Measurements from ENCODE around the gene PAIP1.
"Not testable (repeated sequence)": the region's sequence is repeated elsewhere in the genome, so short reads cannot be mapped to it uniquely, and the experiment has no call there.

Gene PAIP1

DNA sequence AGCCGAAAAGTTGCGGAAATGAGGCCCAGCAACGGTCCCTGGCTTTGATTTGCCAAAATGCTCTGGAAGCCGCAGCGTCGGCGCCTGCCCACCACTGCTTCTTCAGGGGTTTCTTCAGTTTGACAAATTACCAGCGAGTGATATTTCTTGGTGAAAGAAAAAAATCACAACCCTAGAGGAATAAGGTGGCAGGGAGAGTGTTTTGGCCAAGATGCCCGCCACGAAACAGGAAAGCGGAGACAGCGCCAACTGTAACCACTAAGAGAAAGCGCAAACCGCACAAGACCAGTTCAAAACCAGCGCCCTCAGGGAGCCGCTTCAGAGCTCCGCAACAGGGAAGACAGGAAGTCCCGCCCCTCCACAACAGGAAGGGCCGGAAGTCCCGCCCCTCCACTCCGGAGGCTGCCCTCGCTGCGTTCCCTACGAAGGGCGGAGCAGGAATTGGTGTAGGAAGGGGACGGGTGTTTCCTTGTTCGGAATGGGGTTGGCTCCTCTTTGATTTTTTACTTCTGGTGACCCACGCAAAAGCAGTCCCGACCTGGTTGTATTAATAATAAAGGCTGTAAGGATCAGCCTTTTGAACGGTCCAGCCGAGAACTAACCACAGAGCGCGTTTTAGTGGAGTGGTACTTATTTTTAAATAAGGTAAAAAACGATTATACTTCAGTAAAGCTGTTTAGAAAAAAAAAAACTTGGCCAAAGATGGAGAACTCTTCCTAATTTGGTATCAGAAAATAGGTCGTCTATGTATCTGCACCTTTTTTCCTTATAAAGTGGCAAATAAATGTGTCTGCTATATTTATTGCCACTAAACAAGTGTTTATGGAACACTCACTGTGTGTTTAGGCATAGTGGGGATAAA is 41.8 kb downstream of the PAIP1 start, which contains the start of gene C5orf34:
Gene C5orf34, minus strand, starts transcription at position 333 of the 862 bp plus-strand sequence. CDS start 5,809 bp downstream, outside the sequence.
- peak; percentile 95 for DNase-seq

DNA sequence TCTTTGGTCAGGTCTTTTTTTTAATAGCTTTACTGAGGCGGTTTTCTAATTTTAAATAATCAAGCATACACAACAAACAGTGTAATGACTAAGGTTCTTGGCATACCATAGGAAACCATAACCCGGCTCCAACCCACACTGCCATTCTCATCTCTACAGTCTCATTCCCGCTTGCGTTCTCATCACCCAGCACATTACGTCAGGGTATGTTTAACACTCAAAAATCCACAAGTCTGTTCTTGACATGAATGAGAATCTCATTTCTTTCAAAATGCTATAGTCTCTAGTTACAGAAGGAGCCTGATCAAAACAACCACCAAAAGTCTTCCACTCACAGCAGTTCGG is 42.4 kb downstream of the PAIP1 start:
- peak; percentile 72 for DNase-seq

DNA sequence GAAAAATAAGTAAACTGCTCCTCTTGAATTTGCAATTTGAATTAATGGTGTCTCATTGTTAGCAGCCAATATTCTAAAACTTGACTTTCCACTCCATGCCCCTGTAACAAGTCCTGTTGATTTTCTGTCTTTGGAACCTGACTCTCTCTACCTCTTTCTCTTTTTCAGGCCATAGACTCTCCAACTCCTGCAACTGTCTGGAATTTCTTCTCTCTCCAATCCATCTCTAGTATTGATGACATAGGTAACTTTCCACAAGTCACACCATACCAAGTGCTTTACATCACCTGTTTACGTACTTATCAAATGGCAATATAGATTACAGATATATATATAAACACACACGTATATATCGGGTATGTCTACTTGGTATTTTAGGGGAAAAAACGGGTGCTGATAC is 42.9 kb downstream of the PAIP1 start:
- no peak for DNase-seq

DNA sequence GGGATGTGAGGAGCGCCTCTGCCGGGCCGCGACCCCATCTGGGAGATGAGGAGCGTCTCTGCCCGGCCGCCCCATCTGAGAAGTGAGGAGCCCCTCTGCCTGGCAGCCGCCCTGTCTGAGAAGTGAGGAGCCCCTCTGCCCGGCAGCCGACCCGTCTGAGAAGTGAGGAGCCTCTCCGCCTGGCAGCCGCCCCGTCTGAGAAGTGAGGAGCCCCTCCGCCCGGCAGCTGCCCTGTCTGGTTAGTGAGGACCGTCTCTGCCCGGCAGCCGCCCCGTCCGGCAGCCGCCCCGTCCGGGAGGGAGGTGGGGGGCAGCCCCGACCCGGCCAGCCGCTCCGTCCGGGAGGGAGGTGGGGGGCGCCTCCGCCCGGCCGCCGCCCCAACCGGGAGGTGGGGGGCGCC is 45.8 kb downstream of the PAIP1 start:
- not testable (repeated sequence) for DNase-seq

DNA sequence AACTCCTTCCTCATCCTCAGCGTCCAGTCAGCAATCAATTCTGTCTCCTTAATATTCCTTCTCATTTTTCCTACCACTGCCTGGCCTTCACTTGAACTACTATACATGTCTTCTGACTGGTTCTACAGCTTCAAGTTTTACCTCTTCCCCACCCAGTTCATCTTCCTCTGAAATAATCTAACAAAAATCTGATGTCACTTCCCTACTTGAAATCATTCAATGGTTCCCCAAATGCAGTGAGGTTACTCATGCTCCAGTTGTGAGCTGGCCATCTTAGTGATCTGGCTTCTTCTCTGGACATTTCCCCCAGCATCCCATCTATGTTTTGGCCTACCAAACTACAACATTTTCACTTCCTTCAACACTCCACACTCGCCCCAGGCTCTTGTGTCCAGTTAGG is 58.3 kb downstream of the PAIP1 start:
- DNase-seq = no peak

DNA sequence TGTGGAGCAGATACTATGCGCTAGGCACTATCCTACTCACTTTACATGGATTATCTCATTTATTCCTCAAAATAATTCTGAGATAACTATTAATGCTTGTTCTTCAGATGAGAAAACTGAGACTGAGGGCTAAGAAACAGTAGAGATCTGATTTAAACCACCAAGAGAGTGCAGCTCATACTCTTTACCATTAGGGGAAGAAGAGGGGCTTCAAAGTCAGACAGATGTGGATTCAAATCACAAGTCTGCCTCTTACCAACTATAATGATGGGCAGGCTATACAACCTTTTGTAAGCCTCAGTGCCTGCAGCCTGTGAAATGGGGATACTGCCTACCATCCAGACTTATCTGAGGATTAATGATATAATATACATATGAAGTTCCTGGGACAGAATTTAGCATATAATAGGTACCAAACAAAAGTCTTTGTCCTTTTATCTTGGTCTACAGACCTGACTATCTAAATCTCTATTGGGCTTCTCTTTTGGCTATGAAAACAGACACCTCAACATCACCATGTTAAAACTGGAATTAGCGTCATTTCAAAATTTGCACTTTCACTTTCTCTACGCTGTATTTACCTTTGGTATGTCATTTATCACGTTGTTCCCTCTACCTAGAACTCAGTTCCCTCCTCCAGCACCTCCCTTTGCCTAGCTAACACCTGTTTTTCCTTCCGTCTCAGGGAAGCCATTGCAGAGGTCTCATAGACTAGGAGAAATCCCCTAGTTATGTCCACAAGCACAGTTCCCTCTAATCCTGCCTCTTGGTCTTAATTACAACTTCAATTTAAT is 59.4 kb downstream of the PAIP1 start:
- DNase-seq = no peak

DNA sequence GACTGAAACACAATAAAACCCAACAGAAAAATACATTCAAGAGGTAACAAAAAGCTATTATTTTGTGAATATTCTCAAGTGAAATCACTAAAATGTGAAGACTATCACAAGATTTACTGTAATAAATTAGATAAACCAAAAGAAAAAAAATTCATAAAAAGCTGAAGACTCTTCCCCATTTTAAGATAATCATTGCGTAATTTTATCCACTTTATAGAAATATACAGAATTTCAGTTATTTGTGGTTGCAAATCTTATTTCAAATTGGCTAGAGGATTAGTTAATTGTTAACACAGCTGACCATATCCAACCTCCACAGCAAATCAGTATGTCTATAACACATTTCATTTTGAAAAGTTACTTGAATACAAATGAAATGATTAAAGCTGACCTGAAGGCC is 65.6 kb downstream of the PAIP1 start:
- no peak for DNase-seq

DNA sequence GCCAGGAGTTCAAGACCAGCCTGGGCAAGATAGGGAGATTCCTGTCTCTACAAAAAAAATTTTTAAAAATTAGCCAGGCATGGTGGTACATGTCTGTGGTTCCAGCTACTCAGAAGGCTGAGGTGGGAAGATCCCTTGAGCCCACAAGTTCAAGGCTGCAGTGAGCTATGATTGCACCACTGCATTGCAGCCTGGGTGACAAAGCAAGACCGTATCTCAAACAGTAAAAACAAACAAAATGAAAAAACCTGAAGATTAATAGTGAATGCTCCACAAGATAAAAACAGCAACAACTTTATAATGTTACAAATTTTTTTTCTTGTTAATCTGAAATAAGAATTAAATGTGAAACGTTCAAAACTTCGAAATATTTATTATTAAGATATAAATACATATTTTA is 70.5 kb downstream of the PAIP1 start:
- no peak for DNase-seq

DNA sequence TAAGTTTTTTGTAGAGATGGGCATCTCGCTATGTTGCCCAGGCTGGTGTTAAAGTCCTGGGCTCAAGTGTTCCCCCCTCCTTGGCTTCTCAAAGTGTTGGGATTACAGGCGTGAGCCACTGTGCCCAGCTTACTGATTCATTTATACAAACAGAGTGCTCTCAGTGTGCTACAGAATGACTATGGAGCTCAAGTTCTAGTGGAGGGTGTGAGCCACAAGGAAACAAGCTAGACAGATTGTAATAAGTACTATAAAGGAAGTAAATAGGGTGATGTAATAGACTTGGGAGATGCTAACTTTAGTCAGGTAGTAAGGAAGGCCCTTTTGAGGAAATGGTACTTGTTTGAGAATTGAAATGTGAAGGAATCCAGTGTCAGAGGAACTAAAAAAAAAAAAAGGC is 71.5 kb downstream of the PAIP1 start:
- no peak for DNase-seq

DNA sequence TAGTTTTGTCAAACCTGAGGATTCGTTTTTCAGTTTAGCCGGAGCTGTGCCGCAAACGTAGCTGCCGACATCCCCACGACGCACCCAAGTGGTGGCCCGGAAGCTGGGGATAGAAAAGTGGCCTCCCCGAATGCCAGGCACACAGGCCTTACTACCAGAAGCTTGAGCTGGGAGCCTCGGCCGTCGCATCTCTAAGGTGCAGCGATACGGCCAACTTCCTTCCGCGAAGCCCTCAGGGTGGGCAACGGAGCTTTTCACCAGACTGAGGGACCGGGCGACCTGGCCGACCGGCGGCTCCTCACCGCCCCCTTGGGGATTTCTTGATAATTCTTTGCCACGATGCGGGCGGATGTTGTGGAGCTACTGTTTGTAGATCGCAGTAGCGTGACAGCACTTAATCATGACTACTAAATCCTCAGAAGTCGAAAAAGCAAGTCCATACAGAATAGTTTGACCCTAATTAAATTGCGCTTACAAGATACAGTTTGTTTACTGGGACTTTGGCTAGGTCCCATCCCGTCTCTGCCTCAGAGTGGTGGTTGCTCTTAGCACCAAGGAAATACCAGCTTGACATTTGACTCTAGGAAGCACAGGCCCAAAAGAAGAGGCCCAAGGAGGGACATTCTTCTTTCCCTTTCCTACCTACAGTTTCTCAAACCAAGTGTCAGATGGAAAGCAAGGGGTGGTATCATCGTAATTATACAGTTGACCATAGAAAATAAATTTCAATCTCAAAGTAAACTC is 72.6 kb downstream of the PAIP1 start:
- peak; percentile 84 for DNase-seq

DNA sequence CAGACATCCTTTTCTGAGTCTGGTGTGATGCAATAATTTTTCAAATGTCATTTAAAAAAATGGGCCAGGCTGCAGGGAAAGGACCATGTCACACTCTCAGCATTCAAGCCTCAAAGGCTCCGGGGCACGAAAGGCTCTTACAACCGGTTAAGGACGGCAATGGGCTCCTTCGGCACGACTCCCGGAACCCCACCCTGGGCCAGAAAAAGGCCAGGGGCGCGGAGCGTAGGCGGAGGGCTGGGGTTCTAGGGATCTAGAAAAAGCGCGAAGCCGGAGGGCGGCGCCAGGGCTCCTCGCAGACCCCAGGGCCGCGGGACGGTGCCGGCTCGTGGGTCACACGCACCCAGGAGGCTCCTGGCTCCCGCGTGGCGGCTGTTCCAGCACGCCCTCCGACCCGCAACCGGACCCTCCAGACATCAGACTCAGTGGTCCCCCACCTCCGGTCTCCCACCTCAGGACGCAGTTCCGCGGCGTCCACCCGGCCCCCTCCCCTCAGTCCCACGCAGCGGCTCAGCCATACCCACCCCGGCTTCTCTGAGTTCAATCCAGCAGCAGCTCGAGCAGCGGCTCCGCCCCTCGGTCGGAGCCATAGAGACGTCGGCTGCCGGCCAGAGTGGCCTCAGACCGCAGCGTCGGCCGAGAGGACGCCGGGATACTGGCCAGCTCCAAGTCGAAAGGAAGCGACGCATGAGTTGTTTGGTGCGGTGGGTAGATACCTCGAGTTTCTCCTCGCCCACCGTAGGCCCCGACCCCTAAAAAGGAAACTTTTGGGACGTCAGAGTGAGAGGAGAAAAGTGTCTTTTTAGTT is 73.4 kb downstream of the PAIP1 start, which contains the start of gene TMEM267:
Gene TMEM267, minus strand, starts transcription at position 568 of the 808 bp plus-strand sequence. CDS start 29,896 bp downstream, outside the sequence.
- peak; percentile 94 for DNase-seq

DNA sequence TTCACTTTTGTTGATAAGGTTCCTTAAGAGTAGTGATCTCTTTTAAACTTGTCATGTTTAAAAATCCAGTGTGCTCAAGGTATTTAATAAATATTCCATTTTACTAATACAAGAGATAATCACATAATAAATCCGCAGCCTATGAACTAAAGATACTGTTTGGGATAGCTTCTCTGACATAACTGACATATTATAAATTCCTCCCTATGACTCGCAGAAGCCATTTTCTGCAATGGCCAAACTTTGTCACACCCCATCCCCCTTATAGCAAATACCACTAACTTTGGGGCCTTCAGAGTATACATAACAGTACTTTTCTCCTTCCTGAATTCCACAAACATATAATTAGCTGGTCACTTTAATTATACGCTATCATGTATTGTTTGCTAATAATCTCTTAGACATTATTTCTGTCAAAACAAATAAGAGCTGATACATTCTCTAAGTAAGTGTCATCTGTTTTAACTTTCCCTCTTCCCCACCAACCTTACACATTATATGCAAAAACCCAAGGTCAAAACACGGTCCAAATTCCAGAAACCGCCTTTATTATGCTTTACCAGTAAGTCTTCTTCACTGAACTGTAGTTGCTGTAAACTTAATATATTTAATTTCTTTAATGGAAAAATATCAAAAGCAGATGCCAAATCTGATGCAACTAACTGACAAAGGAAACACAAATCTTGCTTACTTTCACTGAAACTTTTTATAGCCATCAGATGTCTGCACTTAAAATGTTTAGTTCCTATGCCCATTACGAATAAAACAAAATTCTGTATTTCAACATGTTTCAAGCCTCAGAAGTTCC is 74.2 kb downstream of the PAIP1 start:
- peak; percentile 79 for DNase-seq
